Measurements from ENCODE around the gene DBNDD1.

DBNDD1 gene

DNA sequence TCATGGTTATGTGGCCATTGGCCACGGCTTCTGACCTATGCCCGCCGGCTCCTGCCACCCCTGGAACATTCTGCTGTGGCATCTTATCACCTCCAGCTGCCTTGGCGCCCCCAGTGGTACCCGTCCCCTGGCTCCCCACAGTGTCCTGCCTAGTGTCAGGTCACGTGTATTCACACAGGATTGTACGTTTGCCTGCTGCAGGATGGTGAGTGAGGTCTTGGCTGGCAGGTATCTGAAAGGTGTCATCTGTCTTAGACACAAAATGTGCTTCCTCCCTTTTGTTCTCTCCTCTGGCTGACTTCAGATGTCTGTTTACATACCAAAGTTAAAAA, 24.9 kb downstream of the DBNDD1 start:
- H3K4me1 Mint-ChIP-seq (ENCODE audit: low read depth): peaks cover 20% of the 10 kb centered on the region
- H3K4me3 Mint-ChIP-seq: peak overlapping the region; percentile 73
- peaks cover 3% of the 10 kb centered on the region for H3K9me3 Mint-ChIP-seq
- H3K27me3 Mint-ChIP-seq: peaks cover 9% of the 10 kb centered on the region
- H3K27ac Mint-ChIP-seq: peak overlapping the region; percentile 95
- peaks cover 71% of the 10 kb centered on the region for H3K36me3 Mint-ChIP-seq (ENCODE audit: low read depth)

DNA sequence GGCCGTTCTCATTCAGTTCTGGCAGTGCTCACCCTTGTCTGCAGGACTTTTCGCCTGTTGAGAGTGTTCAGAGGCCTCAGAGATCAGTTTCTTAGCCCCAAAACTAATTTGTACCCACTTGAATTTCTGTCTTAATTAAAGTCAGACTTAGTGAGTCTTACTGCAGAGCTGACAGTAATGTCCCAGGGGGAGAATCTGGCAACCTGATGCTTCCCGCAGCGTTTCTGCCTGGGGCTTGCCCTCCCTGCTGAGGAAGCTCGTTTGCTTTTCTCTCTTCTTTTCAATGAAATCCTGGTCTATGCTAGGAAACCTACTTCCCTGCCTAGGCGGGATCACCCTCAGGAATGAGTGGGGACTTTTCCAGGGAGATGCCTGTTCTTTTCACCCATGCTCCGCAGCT, 25.3 kb downstream of the DBNDD1 start:
- Mint-ChIP-seq H3K4me3 (no peak overlapping the region), H3K27me3 (peaks cover 9% of the 10 kb centered on the region), H3K9me3 (peaks cover 3% of the 10 kb centered on the region), H3K27ac (no peak overlapping the region), H3K4me1 (ENCODE audit: low read depth) (peaks cover 20% of the 10 kb centered on the region), H3K36me3 (ENCODE audit: low read depth) (peaks cover 75% of the 10 kb centered on the region)

GRCh38 chr16:89993377-89993776, 25.9 kb downstream of the DBNDD1 start:
- Mint-ChIP-seq H3K4me1 (ENCODE audit: low read depth) (peaks cover 20% of the 10 kb centered on the region), H3K27me3 (peaks cover 9% of the 10 kb centered on the region), H3K9me3 (peaks cover 3% of the 10 kb centered on the region), H3K4me3 (no peak overlapping the region), H3K36me3 (ENCODE audit: low read depth) (peaks cover 76% of the 10 kb centered on the region), H3K27ac (no peak overlapping the region)

- H3K27ac Mint-ChIP-seq: no peak overlapping the region
- no peak overlapping the region for H3K4me3 Mint-ChIP-seq
- H3K4me1 Mint-ChIP-seq (ENCODE audit: low read depth): peaks cover 16% of the 10 kb centered on the region
- H3K36me3 Mint-ChIP-seq (ENCODE audit: low read depth): peaks cover 78% of the 10 kb centered on the region
- H3K27me3 Mint-ChIP-seq: peaks cover 8% of the 10 kb centered on the region
- no peaks in the 10 kb centered on the region for H3K9me3 Mint-ChIP-seq
Observed at GRCh38 chr16:89990799-89991198, 28.5 kb downstream of the DBNDD1 start.

- Mint-ChIP-seq H3K27ac (no peak overlapping the region), H3K36me3 (ENCODE audit: low read depth) (peaks cover 75% of the 10 kb centered on the region), H3K9me3 (no peaks in the 10 kb centered on the region), H3K4me3 (no peak overlapping the region), H3K4me1 (ENCODE audit: low read depth) (peaks cover 3% of the 10 kb centered on the region), H3K27me3 (no peaks in the 10 kb centered on the region)
Observed at GRCh38 chr16:89988951-89989350, 30.3 kb downstream of the DBNDD1 start.

DNA sequence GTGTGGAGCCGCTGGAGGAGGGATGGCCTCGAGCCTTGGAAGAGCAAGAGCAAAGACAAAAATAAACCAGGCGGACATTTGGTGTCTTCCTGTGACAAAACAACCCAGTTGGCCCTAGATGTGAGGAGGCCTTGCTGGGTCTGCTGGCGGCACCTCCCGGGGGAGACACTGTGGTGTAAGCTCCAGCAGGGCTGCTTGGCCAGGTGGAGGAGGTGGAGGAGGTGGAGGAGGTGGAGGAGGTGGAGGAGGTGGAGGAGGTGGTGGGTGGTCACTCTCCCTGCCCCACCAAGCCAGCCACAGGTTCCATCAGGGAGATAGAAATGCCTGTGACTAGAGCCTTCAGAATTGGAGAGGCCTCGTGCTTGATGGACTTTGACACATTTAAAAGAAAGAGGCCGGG, 32.1 kb downstream of the DBNDD1 start:
- Mint-ChIP-seq H3K4me1 (ENCODE audit: low read depth) (peaks cover 9% of the 10 kb centered on the region), H3K4me3 (no peak overlapping the region), H3K27ac (no peak overlapping the region), H3K9me3 (no peaks in the 10 kb centered on the region), H3K27me3 (no peaks in the 10 kb centered on the region), H3K36me3 (ENCODE audit: low read depth) (peaks cover 67% of the 10 kb centered on the region)

DNA sequence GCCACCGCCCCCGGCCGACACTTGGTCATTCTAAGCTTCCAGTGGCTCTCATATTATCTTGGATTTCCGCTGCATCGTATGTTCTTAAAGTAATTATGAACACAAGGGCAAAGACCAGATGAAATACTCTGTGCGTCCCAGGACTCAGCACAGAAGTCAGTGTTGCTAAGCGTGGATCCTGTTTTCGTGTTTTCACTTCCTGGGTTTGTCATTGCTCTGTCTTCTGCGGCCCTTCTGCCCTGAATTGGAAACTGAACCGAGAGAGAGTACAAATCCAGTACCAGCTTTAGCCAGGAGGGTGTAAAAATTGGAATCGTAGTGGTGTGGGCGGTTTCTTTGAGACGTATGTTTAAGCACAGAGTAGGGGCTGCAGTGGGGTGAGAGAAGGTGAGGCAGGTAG, 32.7 kb downstream of the DBNDD1 start:
- H3K27me3 Mint-ChIP-seq: no peaks in the 10 kb centered on the region
- no peak overlapping the region for H3K27ac Mint-ChIP-seq
- H3K4me1 Mint-ChIP-seq (ENCODE audit: low read depth): peaks cover 14% of the 10 kb centered on the region
- peaks cover 67% of the 10 kb centered on the region for H3K36me3 Mint-ChIP-seq (ENCODE audit: low read depth)
- H3K4me3 Mint-ChIP-seq: no peak overlapping the region
- no peaks in the 10 kb centered on the region for H3K9me3 Mint-ChIP-seq

- Mint-ChIP-seq H3K27me3 (no peaks in the 10 kb centered on the region), H3K9me3 (no peaks in the 10 kb centered on the region), H3K4me3 (no peak overlapping the region), H3K27ac (no peak overlapping the region), H3K36me3 (ENCODE audit: low read depth) (peaks cover 64% of the 10 kb centered on the region), H3K4me1 (ENCODE audit: low read depth) (peaks cover 25% of the 10 kb centered on the region)
Observed at GRCh38 chr16:89985219-89985618, 34.0 kb downstream of the DBNDD1 start.

DNA sequence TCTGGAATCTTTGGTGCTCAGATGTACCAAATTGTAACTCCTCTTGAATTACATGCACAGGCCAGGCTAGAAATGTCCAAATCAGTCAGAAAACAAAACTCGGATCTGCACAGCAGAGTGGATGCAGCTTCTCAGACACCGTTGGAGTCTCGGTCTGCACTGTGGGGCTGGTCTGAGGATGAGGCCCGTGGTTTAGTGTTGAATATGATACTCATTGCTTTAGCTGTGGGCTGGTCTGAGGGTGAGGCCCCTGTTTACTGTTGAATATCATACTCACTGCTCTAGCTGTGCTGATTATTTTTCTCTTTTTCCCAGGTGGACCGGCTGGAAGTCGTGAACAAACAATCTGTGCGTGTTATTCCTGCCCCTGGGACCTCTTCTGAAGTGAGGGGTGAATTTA, 35.0 kb downstream of the DBNDD1 start:
- H3K36me3 Mint-ChIP-seq (ENCODE audit: low read depth): peaks cover 70% of the 10 kb centered on the region
- no peak overlapping the region for H3K4me3 Mint-ChIP-seq
- H3K9me3 Mint-ChIP-seq: no peaks in the 10 kb centered on the region
- peaks cover 29% of the 10 kb centered on the region for H3K4me1 Mint-ChIP-seq (ENCODE audit: low read depth)
- H3K27ac Mint-ChIP-seq: no peak overlapping the region
- no peaks in the 10 kb centered on the region for H3K27me3 Mint-ChIP-seq

GRCh38 chr16:89983536-89983935, 35.7 kb downstream of the DBNDD1 start:
- Mint-ChIP-seq H3K4me3 (no peak overlapping the region), H3K9me3 (no peaks in the 10 kb centered on the region), H3K27ac (no peak overlapping the region), H3K36me3 (ENCODE audit: low read depth) (peaks cover 71% of the 10 kb centered on the region), H3K4me1 (ENCODE audit: low read depth) (peaks cover 29% of the 10 kb centered on the region), H3K27me3 (no peaks in the 10 kb centered on the region)

DNA sequence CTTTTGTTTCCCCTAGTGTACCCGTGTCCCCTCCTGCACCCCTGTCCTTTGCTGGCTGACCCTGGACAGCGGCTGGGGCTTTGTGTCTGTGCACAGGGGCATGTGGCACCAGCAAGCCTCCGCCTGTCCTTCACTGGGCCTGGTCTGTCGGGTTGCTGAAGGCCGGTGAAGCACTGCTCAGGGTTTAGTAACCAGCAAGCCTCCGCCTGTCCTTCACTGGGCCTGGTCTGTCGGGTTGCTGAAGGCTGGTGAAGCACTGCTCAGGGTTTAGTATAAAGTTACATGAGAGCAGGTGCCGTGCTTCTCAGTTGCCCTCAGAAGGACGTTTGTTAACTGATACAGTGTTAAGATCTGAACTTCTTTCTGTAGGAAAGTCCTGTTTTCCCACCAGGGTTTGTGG, 36.9 kb downstream of the DBNDD1 start:
- Mint-ChIP-seq H3K4me1 (ENCODE audit: low read depth) (peaks cover 29% of the 10 kb centered on the region), H3K27ac (peak overlapping the region; percentile 63), H3K4me3 (no peak overlapping the region), H3K27me3 (no peaks in the 10 kb centered on the region), H3K36me3 (ENCODE audit: low read depth) (peaks cover 70% of the 10 kb centered on the region), H3K9me3 (no peaks in the 10 kb centered on the region)

DNA sequence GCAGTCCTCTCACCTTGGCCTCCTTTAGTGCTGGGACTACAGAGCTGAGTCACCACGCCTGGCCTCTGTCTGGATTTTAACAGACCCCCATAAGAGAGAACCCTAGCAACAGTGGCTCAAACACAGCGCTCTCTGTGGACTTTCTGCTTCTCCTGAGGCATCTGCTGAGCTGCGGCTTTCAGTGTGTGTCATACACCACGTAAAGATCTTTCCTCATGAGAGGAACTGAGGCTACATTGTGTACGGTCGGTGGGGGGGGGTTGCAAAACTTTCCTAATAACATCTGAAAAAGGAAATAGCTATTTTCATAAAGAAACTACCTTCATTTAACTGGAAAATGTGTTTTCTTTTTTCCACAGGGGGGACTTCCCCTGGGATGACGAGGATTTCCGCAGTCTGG, 37.8 kb downstream of the DBNDD1 start:
- H3K27ac Mint-ChIP-seq: peak overlapping the region; percentile 63
- H3K4me3 Mint-ChIP-seq: no peak overlapping the region
- H3K36me3 Mint-ChIP-seq (ENCODE audit: low read depth): peaks cover 62% of the 10 kb centered on the region
- no peaks in the 10 kb centered on the region for H3K9me3 Mint-ChIP-seq
- peaks cover 26% of the 10 kb centered on the region for H3K4me1 Mint-ChIP-seq (ENCODE audit: low read depth)
- H3K27me3 Mint-ChIP-seq: no peaks in the 10 kb centered on the region

- no peak overlapping the region for H3K27ac Mint-ChIP-seq
- H3K4me1 Mint-ChIP-seq (ENCODE audit: low read depth): peaks cover 39% of the 10 kb centered on the region
- peaks cover 36% of the 10 kb centered on the region for H3K36me3 Mint-ChIP-seq (ENCODE audit: low read depth)
- no peaks in the 10 kb centered on the region for H3K27me3 Mint-ChIP-seq
- peaks cover 7% of the 10 kb centered on the region for H3K9me3 Mint-ChIP-seq
- no peak overlapping the region for H3K4me3 Mint-ChIP-seq
Observed at GRCh38 chr16:89974870-89975269, 44.4 kb downstream of the DBNDD1 start.

- Mint-ChIP-seq H3K9me3 (peaks cover 7% of the 10 kb centered on the region), H3K27ac (peak overlapping the region; percentile 52), H3K4me3 (peak overlapping the region; percentile 97), H3K36me3 (ENCODE audit: low read depth) (peaks cover 32% of the 10 kb centered on the region), H3K27me3 (no peaks in the 10 kb centered on the region), H3K4me1 (ENCODE audit: low read depth) (peaks cover 38% of the 10 kb centered on the region)
Observed at GRCh38 chr16:89973654-89974335, 45.5 kb downstream of the DBNDD1 start.

- Mint-ChIP-seq H3K27ac (peak overlapping the region; percentile 95), H3K36me3 (ENCODE audit: low read depth) (peaks cover 28% of the 10 kb centered on the region), H3K9me3 (peaks cover 7% of the 10 kb centered on the region), H3K4me3 (peak overlapping the region; percentile 97), H3K27me3 (no peaks in the 10 kb centered on the region), H3K4me1 (ENCODE audit: low read depth) (peaks cover 38% of the 10 kb centered on the region)
Observed at GRCh38 chr16:89973235-89973634, 46.0 kb downstream of the DBNDD1 start.

Measured in stimulated activated naive CD8-positive, alpha-beta T cell treated with anti-CD3 and anti-CD28 coated beads, Interleukin-15, Interleukin-2, amounts not matched to agents 100 ng/mL and 50 ng/mL, for 24 hours (primary cell).